ENCODE measurements around the gene ADAM11. TPM values are rescaled to one million over a fixed set of nuclear protein-coding genes. Genes with fewer than 3 reads are reported as not detected.

The ADAM11 gene
- total and polyA plus RNA-seq, 2 of the 13 experiments (the other 11 are each of a cell fraction or from before 2014, with no cell fraction given), result 0.38 to 0.91 TPM

- TF ChIP-seq ATF3 (CRISPR knock-in tag; IDR thresholded peaks at IDR 0.05) (0 out of 2 replicates have a peak, but pooled peaks have one; percentile 13), MTA1 (CRISPR knock-in tag; IDR thresholded peaks at IDR 0.05; ENCODE audit: borderline replicate concordance) (no peak), SRF (IDR thresholded peaks at IDR 0.05; ENCODE audit: low read depth, low read length) (no peak)
Measured at GRCh38 chr17:44769230-44769629, 10.4 kb downstream of the ADAM11 start (continued).

- Histone ChIP-seq H4K20me1 (ENCODE audit: insufficient read depth, low read length) (no peaks in the 10 kb centered on the region), H2AFZ (ENCODE audit: low read length) (no peak overlapping the region), H3K79me2 (ENCODE audit: insufficient read depth, low read length) (no peaks in the 10 kb centered on the region), H3K27me3 (ENCODE audit: control insufficient read depth in 1 of 2, insufficient read depth in 2 of 2, low read length in 2 of 2) (peaks cover 10 to 58% of the 10 kb centered on the region in 2 experiments; a peak in 4 of 5 replicates), H3K27ac (ENCODE audit: extremely low read length, insufficient read depth, low read length) (no peak overlapping the region), H3K36me3 (replicated peaks in 1 of 2; ENCODE audit: control insufficient read depth in 1 of 2, insufficient read depth in 2 of 2, low read length in 2 of 2) (no peaks in the 10 kb centered on the region), H3K9me3 (ENCODE audit: low read length) (no peaks in the 10 kb centered on the region), H3K4me2 (ENCODE audit: low read depth, low read length) (peak overlapping the region; percentile 46), H3K4me1 (ENCODE audit: insufficient read depth, low read length) (peaks cover 37% of the 10 kb centered on the region), H3K4me3 (replicated peaks in 1 of 3; ENCODE audit: insufficient read depth in 1 of 3, low read depth in 2 of 3, low read length in 3 of 3) (peak overlapping the region in 1 of 3 experiments; percentile 22; a peak in 1 of 6 replicates), H3K9ac (ENCODE audit: insufficient read depth, low read depth, low read length) (no peak overlapping the region)
- intact Hi-C loops (cut with micrococcal nuclease; ENCODE audit: unreplicated experiment), result no loop called here
- peak; percentile 38 for DNase-seq (ENCODE audit: low spot score)
- no TSS peak for BruUV-seq (replicated peaks)
- ChIA-PET CTCF (ENCODE audit: low intra/inter-chr PET ratio, low total read pairs) (no interaction called here), POLR2A (interaction anchor here (0.6 to 0.7 kb wide), 2 partner anchors 29 to 211 kb away, joined by 3 read pairs; no protein-coding TSS in a partner anchor)
- in situ Hi-C loops (cut with HindIII; ENCODE audit: extremely low pct_ligation_motif_present, low pct_unique_long_range_greater_than_20kb), result no loop called here
- WGBS (ENCODE audit: low lambda C conversion rate), result 12% methylated on average over 15 of the region's 15 CpGs
- peak; percentile 75 for FAIRE-seq
- peak; percentile 27 for ATAC-seq
- no peak for TF ChIP-seq PRPF4 (IDR thresholded peaks at IDR 0.05; ENCODE audit: low read depth, low read length, poor library complexity, severe bottlenecking)
- no peak for TF ChIP-seq ZGPAT (CRISPR knock-in tag; IDR thresholded peaks at IDR 0.05)
- TF ChIP-seq ZNF609 (CRISPR knock-in tag; IDR thresholded peaks at IDR 0.05; ENCODE audit: borderline replicate concordance), result no peak
- TF ChIP-seq RNF2 (conservative IDR thresholded peaks at IDR 0.05; ENCODE audit: low read depth), result no peak
- TF ChIP-seq MXI1 (IDR thresholded peaks at IDR 0.05; ENCODE audit: borderline replicate concordance, low read depth, low read length), result no peak
- 0 out of 2 replicates have a peak, but pooled peaks have one; percentile 47 for TF ChIP-seq HNF1B (CRISPR knock-in tag; IDR thresholded peaks at IDR 0.05)
- peak; percentile 45; the same call in 1 of the 2 replicates for TF ChIP-seq ZNF350 (CRISPR knock-in tag; IDR thresholded peaks at IDR 0.05; ENCODE audit: borderline replicate concordance, low read depth)
- TF ChIP-seq ZNF136 (CRISPR knock-in tag; IDR thresholded peaks at IDR 0.05; ENCODE audit: low read depth), result no peak
- TF ChIP-seq ZNF569 (CRISPR knock-in tag; IDR thresholded peaks at IDR 0.05; ENCODE audit: borderline replicate concordance), result no peak
- peak; percentile 44 for TF ChIP-seq SAP130 (CRISPR knock-in tag; IDR thresholded peaks at IDR 0.05; ENCODE audit: low read depth)
- no peak for TF ChIP-seq HNRNPK (IDR thresholded peaks at IDR 0.05; ENCODE audit: low read depth, low read length, poor library complexity, severe bottlenecking)
Measured at GRCh38 chr17:44769647-44770084, 10.9 kb downstream of the ADAM11 start.
